Activated CD8-positive, alpha-beta memory T cell treated with anti-CD3 and anti-CD28 coated beads, Interleukin-2, amount 50 U/mL, for 48 hours (primary cell): ENCODE results near the gene PAPOLA.
"Not testable (repeated sequence)": the region's sequence is repeated elsewhere in the genome, so short reads cannot be mapped to it uniquely, and the experiment has no call there.

ENCODE experiments used
- DNase-seq: peaks from one replicate; pipeline ENCODE4 v3.0.0-alpha.2; 2020

The PAPOLA gene

GRCh38 chr14:96503306-96503679 is 1.1 kb downstream of the PAPOLA start:
- DNase-seq, result no peak

GRCh38 chr14:96504353-96504752 is 2.2 kb downstream of the PAPOLA start:
- DNase-seq, result not testable (repeated sequence)

GRCh38 chr14:96507723-96508122 is 5.5 kb downstream of the PAPOLA start:
- no peak for DNase-seq

GRCh38 chr14:96508900-96509299 is 6.7 kb downstream of the PAPOLA start:
- DNase-seq, result no peak

GRCh38 chr14:96509457-96510090 is 7.4 kb downstream of the PAPOLA start:
- no peak for DNase-seq

GRCh38 chr14:96511146-96511545 is 9.0 kb downstream of the PAPOLA start:
- no peak for DNase-seq

GRCh38 chr14:96511667-96512066 is 9.5 kb downstream of the PAPOLA start:
- no peak for DNase-seq

GRCh38 chr14:96512122-96512521 is 9.9 kb downstream of the PAPOLA start:
- DNase-seq, result no peak

- DNase-seq, result no peak
These were observed 10.6 kb downstream of the PAPOLA start for GRCh38 chr14:96512602-96513397.

- no peak for DNase-seq
These were observed 12.5 kb downstream of the PAPOLA start for GRCh38 chr14:96514694-96515093.

GRCh38 chr14:96515731-96516130 is 13.5 kb downstream of the PAPOLA start:
- no peak for DNase-seq

GRCh38 chr14:96516351-96516750 is 14.2 kb downstream of the PAPOLA start:
- DNase-seq, result no peak

- no peak for DNase-seq
These were observed 17.8 kb downstream of the PAPOLA start for GRCh38 chr14:96519970-96520369.

- DNase-seq, result no peak
These were observed 23.3 kb downstream of the PAPOLA start for GRCh38 chr14:96525452-96525851.

- no peak for DNase-seq
These were observed 30.4 kb downstream of the PAPOLA start for GRCh38 chr14:96532632-96533031.

GRCh38 chr14:96536807-96537206 is 34.6 kb downstream of the PAPOLA start:
- DNase-seq, result no peak

- DNase-seq, result no peak
These were observed 36.2 kb downstream of the PAPOLA start for GRCh38 chr14:96538097-96538989.

GRCh38 chr14:96538990-96539317 is 36.8 kb downstream of the PAPOLA start:
- DNase-seq, result no peak

GRCh38 chr14:96554315-96554910 is 52.2 kb downstream of the PAPOLA start:
- no peak for DNase-seq

GRCh38 chr14:96559571-96559970 is 57.4 kb downstream of the PAPOLA start:
- no peak for DNase-seq

- no peak for DNase-seq
These were observed 62.2 kb downstream of the PAPOLA start for GRCh38 chr14:96564389-96564788.

GRCh38 chr14:96565811-96566210 is 63.6 kb downstream of the PAPOLA start:
- no peak for DNase-seq

GRCh38 chr14:96567289-96567899 is 65.2 kb downstream of the PAPOLA start:
- DNase-seq, result no peak
